GM12878 (cell line): Measurements from ENCODE around the gene MAGI1. TPM values are rescaled to one million over a fixed set of nuclear protein-coding genes. Genes with fewer than 3 reads are reported as not detected.

Experiments used
- ATAC-seq: fragments of 200-7000 bp; cut with Tn5 transposase; 3 replicates; pipeline ENCODE4 v1.9.1; 2020; ENCODE audit warnings: mild to moderate bottlenecking, moderate library complexity
- BruUV-seq: library from RNA; stranded (reverse); fragments of 400-500 nt; replicated peaks from 2 replicates; lab custom pipeline; 2021; lab: Mats Ljungman, UMichigan
- CTCF ChIA-PET: fragments of 300-600 bp; sonication (Branson Sonifier 250); formaldehyde crosslinking; extraction: SDS; loops from one replicate; lab custom pipeline; 2021; ENCODE audit warnings: inconsistent platforms; lab: Yijun Ruan, JAX
- POLR2A ChIA-PET: fragments of 350-600 bp; formaldehyde crosslinking; extraction: SDS; loops from one replicate; lab custom pipeline; 2021; ENCODE audit warnings: inconsistent platforms; lab: Charles Lee
- RAD21 ChIA-PET: fragments of 300-600 bp; sonication (Branson Sonifier 250); formaldehyde crosslinking; loops from one replicate; lab custom pipeline; 2023; ENCODE audit warnings: antibody characterized with exemption; ENCODE audit not compliant: unreplicated experiment; lab: Charles Lee
- SMC1A ChIA-PET: fragments of 300-600 bp; sonication (Branson Sonifier 250); formaldehyde crosslinking; loops from one replicate; lab custom pipeline; 2023; ENCODE audit not compliant: unreplicated experiment, uncharacterized antibody; lab: Charles Lee
- DNase-seq: peaks from one replicate; pipeline ENCODE4 v3.0.0-alpha.2; 2011; ENCODE audit warnings: low read depth, low spot score
- FAIRE-seq: peaks from 3 replicates; lab custom pipeline; 2011; peaks lifted over from hg19 to GRCh38; lab: Jason Lieb, UNC
- H2AFZ ChIP-seq: 2 replicates; pipeline ENCODE4 v1.6.0; 2011; ENCODE audit warnings: low read depth, low read length, control low read depth; ENCODE audit not compliant: control insufficient read depth
- H3K27ac ChIP-seq: 2 replicates; pipeline ENCODE4 v1.5.1; 2011; ENCODE audit warnings: control low read depth; ENCODE audit not compliant: control insufficient read depth, insufficient read depth
- H3K27me3 ChIP-seq, 2 experiments: replicated peaks in 1 of 2; 2 replicates each; pipeline versions ENCODE4 v1.6.0 to v1.6.1; 2011; ENCODE audit warnings: low read length in 1 of 2; ENCODE audit not compliant: control insufficient read depth in 2 of 2, insufficient read depth in 2 of 2
- H3K36me3 ChIP-seq, 2 experiments: 2 replicates each; pipeline ENCODE4 v1.5.1; 2011; ENCODE audit warnings: low read length in 1 of 2; ENCODE audit not compliant: control insufficient read depth in 2 of 2, insufficient read depth in 2 of 2
- H3K4me1 ChIP-seq: 2 replicates; pipeline ENCODE4 v1.6.1; 2011; ENCODE audit warnings: mild to moderate bottlenecking, low read length, moderate library complexity, mixed read lengths; ENCODE audit not compliant: control insufficient read depth, insufficient read depth
- H3K4me2 ChIP-seq: 2 replicates; pipeline ENCODE4 v1.6.0; 2011; ENCODE audit warnings: control low read depth; ENCODE audit not compliant: control insufficient read depth, insufficient read depth
- H3K4me3 ChIP-seq: fragments of 200-600 bp; sonication (generic); 2 replicates; pipeline ENCODE4 v1.5.1; 2016
- H3K79me2 ChIP-seq: 2 replicates; pipeline ENCODE4 v1.6.0; 2011; ENCODE audit warnings: low read length; ENCODE audit not compliant: control insufficient read depth, insufficient read depth
- H3K9ac ChIP-seq: 2 replicates; pipeline ENCODE4 v1.8.0; 2011; ENCODE audit warnings: low read length, control low read depth, mixed read lengths; ENCODE audit not compliant: control insufficient read depth, insufficient read depth
- H3K9me3 ChIP-seq: replicated peaks from 3 replicates; pipeline ENCODE4 v1.5.1; 2011; ENCODE audit warnings: mild to moderate bottlenecking, low read length; ENCODE audit not compliant: control insufficient read depth, insufficient read depth
- H4K20me1 ChIP-seq: 2 replicates; pipeline ENCODE4 v1.6.0; 2011; ENCODE audit not compliant: control insufficient read depth, insufficient read depth
- BCL11A ChIP-seq: IDR thresholded peaks from 2 replicates; pipeline ENCODE4 v1.6.1; 2011; ENCODE audit warnings: low read depth, low read length
- CHD2 ChIP-seq: IDR thresholded peaks from 2 replicates; pipeline ENCODE4 v1.6.1; 2011; ENCODE audit warnings: low read depth, low read length, improper control_type of control experiment, borderline replicate concordance
- CTCF ChIP-seq, 3 experiments: IDR thresholded peaks in 2 of 3; conservative IDR thresholded peaks in 1 of 3; 2 replicates each; pipeline ENCODE4 v1.5.1; 2011; ENCODE audit warnings: low read depth in 3 of 3, low read length in 3 of 3, mild to moderate bottlenecking in 3 of 3, control low read depth in 2 of 3, moderate library complexity in 2 of 3, inconsistent platforms in 1 of 3, mixed read lengths in 1 of 3; ENCODE audit not compliant: control insufficient read depth in 2 of 3, insufficient read depth in 1 of 3; ENCODE audit errors: extremely low read depth in 1 of 3
- EGR1 ChIP-seq, 2 experiments: IDR thresholded peaks; 1 replicate in 1 of 2; 2 replicates in 1 of 2; pipeline ENCODE4 v1.6.1; 2011 to 2012; ENCODE audit warnings: low read depth in 2 of 2, low read length in 2 of 2, borderline replicate concordance in 1 of 2, mild to moderate bottlenecking in 1 of 2, moderate library complexity in 1 of 2
- IKZF2 ChIP-seq, 2 experiments: fragments of 450-650 bp; IDR thresholded peaks; 2 replicates each; pipeline ENCODE4 v1.6.1; 2017; ENCODE audit warnings: mild to moderate bottlenecking in 2 of 2, moderate library complexity in 2 of 2
- MAX ChIP-seq: IDR thresholded peaks from 2 replicates; pipeline ENCODE4 v1.6.1; 2012; ENCODE audit warnings: low read depth, low read length, improper control_type of control experiment
- NR2C2 ChIP-seq: IDR thresholded peaks from 2 replicates; pipeline ENCODE4 v1.6.1; 2011; ENCODE audit warnings: borderline replicate concordance, low read depth; ENCODE audit not compliant: control insufficient read depth, insufficient read length
- RCOR1 ChIP-seq: conservative IDR thresholded peaks from 2 replicates; pipeline ENCODE4 v1.6.1; 2012; ENCODE audit warnings: low read depth, low read length, improper control_type of control experiment
- SMAD5 ChIP-seq: IDR thresholded peaks from 2 replicates; pipeline ENCODE4 v1.6.1; 2016; ENCODE audit warnings: antibody characterized with exemption, low read depth
- TAF1 ChIP-seq: IDR thresholded peaks from 2 replicates; pipeline ENCODE4 v1.6.1; 2011; ENCODE audit warnings: mild to moderate bottlenecking, low read depth, low read length, borderline replicate concordance
- USF2 ChIP-seq: IDR thresholded peaks from 2 replicates; pipeline ENCODE4 v1.6.1; 2011; ENCODE audit warnings: low read depth, low read length, improper control_type of control experiment, borderline replicate concordance
- ZBTB33 ChIP-seq: fragments of 450-650 bp; IDR thresholded peaks from 2 replicates; pipeline ENCODE4 v1.6.1; 2017; ENCODE audit warnings: mild to moderate bottlenecking
- ZNF274 ChIP-seq: IDR thresholded peaks from one replicate; pipeline ENCODE4 v1.8.0; 2011; ENCODE audit not compliant: insufficient read length, insufficient read depth
- ZNF384 ChIP-seq: IDR thresholded peaks from 2 replicates; pipeline ENCODE4 v1.6.1; 2012; ENCODE audit warnings: low read depth, mild to moderate bottlenecking, low read length, improper control_type of control experiment, borderline replicate concordance
- WGBS: methylation state at CpG from one replicate; pipeline ENCODE4 v1.1.6; 2016; ENCODE audit warnings: low lambda C conversion rate; ENCODE audit not compliant: insufficient replicate concordance, insufficient coverage; ENCODE audit errors: missing lambda C conversion rate; 5-methylcytosine and 5-hydroxymethylcytosine counted together
- in situ Hi-C: fragments of 300-500 bp; cut with MboI; formaldehyde crosslinking; loops from 9 replicates; pipeline ENCODE4 v1.14.3; 2018; ENCODE audit warnings: mixed read lengths
- intact Hi-C: fragments of 100-400 bp; cut with micrococcal nuclease; formaldehyde crosslinking; loops from one replicate; pipeline ENCODE4 v1.14.2; 2022; ENCODE audit not compliant: unreplicated experiment
- polyA plus RNA-seq, 11 experiments: library from polyadenylated mRNA; depleted of rRNA in 4 of 11; unstranded in 6 of 11; stranded (reverse) in 5 of 11; fragments of >200 nt; fragmentation: Nextera tagmentation in 4 of 11; fragmentation: Illumina TruSeq in 1 of 11; extraction: Ambion mirVana in 4 of 11; extraction: Trizol in 1 of 11; gene quantifications; 1 replicate in 1 of 11; 2 replicates in 10 of 11; pipeline versions ENCODE4 v1.2.1 to v1.2.3, GENCODE V29; 2011 to 2016; ENCODE audit warnings: inconsistent platforms in 2 of 11, missing spikeins in 2 of 11, low read depth in 1 of 11
- total RNA-seq, 4 experiments: library from RNA; depleted of rRNA in 3 of 4; stranded (reverse); fragments of >200 nt in 3 of 4; fragmentation: Illumina TruSeq in 1 of 4; extraction: Trizol in 1 of 4; gene quantifications; 2 replicates each; pipeline versions ENCODE4 v1.2.1 to v1.2.3, GENCODE V29; 2013 to 2021

Gene MAGI1
- total and polyA plus RNA-seq, 10 of the 15 experiments (the other 5 are each of a cell fraction or from before 2014, with no cell fraction given), result 0.02 to 3.3 (median 0.29) TPM; not detected in 1

- TF ChIP-seq RCOR1 (no peak), ZNF274 (no peak), IKZF2 (IDR thresholded peaks at IDR 0.05) (no peak), TAF1 (no peak), SMAD5 (no peak)
These were observed 266.0 kb downstream of the MAGI1 start (continued) for GRCh38 chr3:65772758-65773157.

- Histone ChIP-seq H3K4me1 (no peaks in the 10 kb centered on the region), H3K9ac (no peak overlapping the region), H3K4me3 (no peak overlapping the region), H3K27me3 (no peaks in the 10 kb centered on the region), H3K79me2 (no peaks in the 10 kb centered on the region), H3K4me2 (no peak overlapping the region), H2AFZ (no peak overlapping the region), H4K20me1 (no peaks in the 10 kb centered on the region), H3K27ac (no peak overlapping the region), H3K36me3 (no peaks in the 10 kb centered on the region), H3K9me3 (no peaks in the 10 kb centered on the region)
- in situ Hi-C loops, result no loop called here
- WGBS, result 3% methylated on average over 1 of the region's 1 CpG
- DNase-seq (no peak), FAIRE-seq (no peak), ATAC-seq (no peak)
- no TSS peak for BruUV-seq
- POLR2A ChIA-PET, result no interaction called here
- RAD21 ChIA-PET, result no interaction called here
- CTCF ChIA-PET, result interaction anchor here (1.1 kb wide), 1 partner anchor 36 kb away, joined by 3 read pairs; no protein-coding TSS in a partner anchor
- SMC1A ChIA-PET, result no interaction called here
- intact Hi-C loops, result no loop called here
- no peak for TF ChIP-seq USF2
- TF ChIP-seq BCL11A, result no peak
- TF ChIP-seq CTCF (IDR thresholded peaks at IDR 0.05 in 2 of 3, conservative IDR thresholded peaks at IDR 0.05 in 1 of 3; ENCODE audit: control insufficient read depth in 2 of 3, extremely low read depth in 1 of 3, insufficient read depth in 1 of 3, low read depth in 3 of 3, low read length in 3 of 3), result no peak
- no peak for TF ChIP-seq CHD2
- no peak for TF ChIP-seq EGR1 (IDR thresholded peaks at IDR 0.05; ENCODE audit: borderline replicate concordance in 1 of 2, low read depth in 2 of 2, low read length in 2 of 2)
- TF ChIP-seq MAX, result no peak
- no peak for TF ChIP-seq NR2C2
- no peak for TF ChIP-seq ZBTB33
- TF ChIP-seq ZNF384, result no peak
These were observed 271.2 kb downstream of the MAGI1 start for GRCh38 chr3:65767551-65767950.
